Ishikawa (cell line): ENCODE measurements around the gene C22orf31.

Source experiments
- EP300 ChIP-seq: IDR thresholded peaks from 2 replicates; pipeline ENCODE4 v1.6.1; 2012; ENCODE audit warnings: borderline replicate concordance
- YY1 ChIP-seq: IDR thresholded peaks from 2 replicates; pipeline ENCODE4 v1.6.1; 2012; ENCODE audit warnings: low read depth

DNA sequence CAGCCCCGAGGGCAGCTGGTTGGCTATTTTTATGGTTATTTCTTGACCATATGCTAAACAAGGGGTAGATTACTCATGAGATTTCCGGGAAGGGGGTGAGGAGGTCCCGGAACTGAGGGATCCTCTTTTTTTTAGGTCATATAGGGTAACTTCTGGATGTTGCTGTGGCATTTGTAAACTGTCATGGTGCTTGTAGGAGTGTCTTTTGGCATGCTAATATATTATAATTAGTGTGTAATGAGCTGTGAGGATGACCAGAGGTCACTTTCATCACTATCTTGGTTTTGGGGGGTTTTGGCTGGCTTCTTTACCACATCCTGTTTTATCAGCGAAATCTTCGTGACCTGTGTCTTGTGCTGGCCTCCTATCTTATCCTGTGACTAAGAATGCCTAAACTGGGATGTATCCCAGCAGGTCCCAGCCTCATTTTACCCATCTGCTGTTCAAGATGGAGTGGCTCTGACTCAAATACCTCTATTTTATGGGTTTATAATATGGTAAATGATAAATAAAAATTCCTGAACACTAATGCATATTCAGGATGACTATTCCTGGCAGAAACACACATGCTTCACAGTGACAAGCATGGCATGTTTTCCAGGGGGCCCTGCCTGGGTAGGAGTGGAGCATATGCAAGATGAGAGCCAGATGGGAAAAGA, 22.4 kb upstream of the C22orf31 start:
- TF ChIP-seq YY1 (no peak), EP300 (no peak)
